ENCODE results near the gene NABP2. TPM values are rescaled to one million over a fixed set of nuclear protein-coding genes. Genes with fewer than 3 reads are reported as not detected.

The NABP2 gene
- total RNA-seq, 1 donor from 2014 or later: 86.8 TPM

- intact Hi-C loops (cut with micrococcal nuclease): loop anchor here (5.0 kb wide), 2 partner anchors 69 to 111 kb away; partner anchors contain the start of genes MYL6B and PAN2
Measured at GRCh38 chr12:56221232-56221756, 2.8 kb upstream of the NABP2 start.

DNA sequence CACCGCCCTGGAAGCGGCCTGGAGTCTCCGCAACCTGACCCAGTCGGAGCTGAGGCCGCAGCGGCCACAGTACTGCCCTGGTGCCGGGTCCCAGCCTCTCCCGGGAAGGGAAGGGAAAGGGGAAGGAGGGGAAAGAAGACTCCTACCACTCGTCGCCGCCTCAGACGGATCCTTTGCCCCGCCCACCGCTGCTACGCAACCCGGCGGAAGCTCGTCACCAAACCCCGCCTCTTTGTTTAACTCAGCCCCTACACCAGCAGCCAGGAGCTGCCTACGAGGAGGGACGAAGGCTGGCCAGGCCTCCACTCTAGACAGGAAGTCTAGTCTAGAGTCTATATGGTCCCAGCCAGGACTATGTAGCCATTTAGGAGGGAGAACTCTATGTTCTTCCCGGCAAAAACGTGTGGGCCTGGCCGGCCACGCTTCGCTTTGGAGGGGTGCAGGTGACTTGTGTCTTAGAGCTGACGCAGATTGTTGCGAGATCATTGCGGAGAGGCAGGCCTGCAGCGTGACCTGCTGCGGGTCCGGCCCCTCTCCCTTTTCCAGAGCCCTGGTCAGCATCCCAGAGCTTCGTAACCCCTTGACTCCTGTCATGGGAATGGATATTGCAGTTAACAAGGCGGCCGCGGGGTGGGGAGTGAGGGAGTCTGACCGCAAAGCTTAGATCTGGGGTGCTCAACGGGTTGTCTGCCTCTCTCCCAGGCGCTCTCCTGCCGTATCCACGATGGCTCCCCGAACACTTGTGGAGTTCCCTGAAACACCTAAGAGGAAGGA is 2.2 kb upstream of the NABP2 start, which contains the start of gene RNF41:
RNF41 (minus strand) TSS at position 166 of the 774 bp plus-strand sequence. CDS start 7,875 bp downstream, outside the sequence.
- Mint-ChIP-seq H3K9me3 (no peaks in the 10 kb centered on the region), H3K4me1 (ENCODE audit: low read depth) (peaks cover 39% of the 10 kb centered on the region), H3K36me3 (ENCODE audit: low read depth) (peaks cover 18% of the 10 kb centered on the region), H3K27ac (peak within 1 kb of the TSS; percentile 92), H3K4me3 (ENCODE audit: low read depth) (peak within 1 kb of the TSS; percentile 99), H3K27me3 (ENCODE audit: low read depth) (no peaks in the 10 kb centered on the region)
- intact Hi-C loops (cut with micrococcal nuclease): loop anchor here (1.0 to 5.0 kb wide), 4 partner anchors 33 to 110 kb away; partner anchors contain the start of genes CS, MYL6B, PAN2 and SMARCC2
- DNase-seq (ENCODE audit: low spot score): peak; percentile 89

More at GRCh38 chr12:56221232-56221756, 2.8 kb upstream of the NABP2 start:
- no peaks in the 10 kb centered on the region for H3K27me3 Mint-ChIP-seq (ENCODE audit: low read depth)
- H3K9me3 Mint-ChIP-seq: no peaks in the 10 kb centered on the region
- H3K36me3 Mint-ChIP-seq (ENCODE audit: low read depth): peaks cover 20% of the 10 kb centered on the region
- peaks cover 38% of the 10 kb centered on the region for H3K4me1 Mint-ChIP-seq (ENCODE audit: low read depth)
- H3K27ac Mint-ChIP-seq: peak overlapping the region; percentile 92
- H3K4me3 Mint-ChIP-seq (ENCODE audit: low read depth): peak overlapping the region; percentile 99
- no peak for DNase-seq (ENCODE audit: low spot score)

- peak overlapping the region; percentile 99 for H3K4me3 Mint-ChIP-seq (ENCODE audit: low read depth)
- intact Hi-C loops (cut with micrococcal nuclease): loop anchor here (1.0 to 5.0 kb wide), 4 partner anchors 33 to 110 kb away; partner anchors contain the start of genes CS, MYL6B, PAN2 and SMARCC2
- H3K36me3 Mint-ChIP-seq (ENCODE audit: low read depth): peaks cover 22% of the 10 kb centered on the region
- no peaks in the 10 kb centered on the region for H3K27me3 Mint-ChIP-seq (ENCODE audit: low read depth)
- H3K4me1 Mint-ChIP-seq (ENCODE audit: low read depth): peaks cover 41% of the 10 kb centered on the region
- no peak for DNase-seq (ENCODE audit: low spot score)
- peak overlapping the region; percentile 92 for H3K27ac Mint-ChIP-seq
- H3K9me3 Mint-ChIP-seq: no peaks in the 10 kb centered on the region
Measured at GRCh38 chr12:56222531-56222895, 1.6 kb upstream of the NABP2 start.

DNA sequence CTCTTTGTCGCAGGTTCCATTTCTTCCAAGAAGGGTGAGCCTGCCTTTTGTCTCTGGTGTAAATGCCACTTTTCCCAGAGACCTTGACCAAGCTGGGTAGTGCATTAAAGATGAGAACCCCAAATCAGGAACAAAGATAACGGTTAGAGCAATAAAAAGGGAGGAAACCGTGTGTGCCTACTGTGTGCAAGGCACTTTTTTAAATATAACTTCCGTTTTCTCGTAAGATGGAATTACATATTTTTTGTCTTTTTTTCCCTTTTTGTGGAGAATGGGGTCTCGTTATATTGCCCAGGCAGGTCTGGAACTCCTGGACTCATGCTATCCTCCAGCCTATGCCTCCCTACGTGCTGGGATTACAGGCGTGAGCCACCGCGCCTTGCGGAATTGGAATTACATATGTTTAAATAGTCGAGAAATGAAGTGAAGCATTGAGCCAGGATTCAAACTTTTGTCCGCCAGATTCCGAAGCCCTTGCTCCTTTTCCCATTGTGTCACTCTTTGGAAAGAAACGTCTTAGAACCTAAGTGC is 506 bp upstream of the NABP2 start:
- Mint-ChIP-seq H3K9me3 (no peaks in the 10 kb centered on the region), H3K36me3 (ENCODE audit: low read depth) (peaks cover 22% of the 10 kb centered on the region), H3K4me1 (ENCODE audit: low read depth) (peaks cover 41% of the 10 kb centered on the region), H3K27ac (peak overlapping the region; percentile 76), H3K4me3 (ENCODE audit: low read depth) (peak overlapping the region; percentile 99), H3K27me3 (ENCODE audit: low read depth) (no peaks in the 10 kb centered on the region)
- DNase-seq (ENCODE audit: low spot score): no peak
- intact Hi-C loops (cut with micrococcal nuclease): loop anchor here (1.0 to 5.0 kb wide), 7 partner anchors 30 to 245 kb away; partner anchors contain the start of genes COQ10A, CS, MYL6B and PAN2

DNA sequence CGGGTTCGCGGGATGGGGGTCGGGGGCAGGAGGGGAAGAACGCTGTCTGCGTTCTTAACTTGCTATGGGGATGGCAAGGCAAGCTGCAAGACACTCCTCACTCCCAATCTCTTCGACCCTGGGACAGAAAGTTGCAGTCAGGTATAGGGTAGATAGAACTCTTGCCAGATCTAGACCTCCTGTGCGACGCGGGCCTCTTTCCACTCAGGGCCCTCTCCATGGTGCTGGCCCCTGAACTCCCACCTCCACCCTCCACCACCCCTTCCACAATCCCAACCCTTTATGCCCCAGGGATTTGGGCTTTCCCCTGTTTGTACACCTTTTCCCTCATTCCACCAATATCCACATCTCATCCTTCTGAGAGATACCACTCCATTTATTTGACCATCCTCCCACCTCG is 812 bp downstream of the NABP2 start:
- Mint-ChIP-seq H3K4me3 (ENCODE audit: low read depth) (peak overlapping the region; percentile 99), H3K27ac (peak overlapping the region; percentile 73), H3K4me1 (ENCODE audit: low read depth) (peaks cover 41% of the 10 kb centered on the region), H3K36me3 (ENCODE audit: low read depth) (peaks cover 22% of the 10 kb centered on the region), H3K27me3 (ENCODE audit: low read depth) (no peaks in the 10 kb centered on the region), H3K9me3 (no peaks in the 10 kb centered on the region)
- intact Hi-C loops (cut with micrococcal nuclease): loop anchor here (1.0 to 5.0 kb wide), 5 partner anchors 32 to 107 kb away; partner anchors contain the start of genes COQ10A, MYL6B, PAN2 and ZC3H10
- DNase-seq (ENCODE audit: low spot score): no peak

DNA sequence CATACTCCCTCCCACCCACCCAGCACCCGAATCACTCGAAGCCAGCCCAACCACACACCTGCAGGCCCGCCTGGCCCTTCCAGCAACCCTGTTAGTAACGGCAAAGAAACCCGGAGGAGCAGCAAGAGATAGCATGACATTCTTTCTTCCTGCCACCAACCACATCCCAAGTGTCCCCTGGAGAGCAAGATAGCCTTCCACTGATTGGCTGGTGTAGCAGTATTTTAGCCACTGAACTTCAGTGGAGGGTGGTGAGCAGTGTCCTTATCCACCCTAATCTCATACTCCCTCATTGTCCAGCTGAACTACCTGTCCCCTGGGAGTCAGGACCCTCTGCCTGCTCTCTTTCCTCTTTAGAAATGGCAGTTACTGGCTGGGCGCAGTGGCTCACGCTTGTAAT is 4.9 kb downstream of the NABP2 start:
- H3K27me3 Mint-ChIP-seq (ENCODE audit: low read depth): no peaks in the 10 kb centered on the region
- H3K9me3 Mint-ChIP-seq: no peaks in the 10 kb centered on the region
- intact Hi-C loops (cut with micrococcal nuclease): no loop called here
- H3K27ac Mint-ChIP-seq: no peak overlapping the region
- DNase-seq (ENCODE audit: low spot score): no peak
- H3K4me1 Mint-ChIP-seq (ENCODE audit: low read depth): peaks cover 18% of the 10 kb centered on the region
- no peak overlapping the region for H3K4me3 Mint-ChIP-seq (ENCODE audit: low read depth)
- peaks cover 22% of the 10 kb centered on the region for H3K36me3 Mint-ChIP-seq (ENCODE audit: low read depth)

DNA sequence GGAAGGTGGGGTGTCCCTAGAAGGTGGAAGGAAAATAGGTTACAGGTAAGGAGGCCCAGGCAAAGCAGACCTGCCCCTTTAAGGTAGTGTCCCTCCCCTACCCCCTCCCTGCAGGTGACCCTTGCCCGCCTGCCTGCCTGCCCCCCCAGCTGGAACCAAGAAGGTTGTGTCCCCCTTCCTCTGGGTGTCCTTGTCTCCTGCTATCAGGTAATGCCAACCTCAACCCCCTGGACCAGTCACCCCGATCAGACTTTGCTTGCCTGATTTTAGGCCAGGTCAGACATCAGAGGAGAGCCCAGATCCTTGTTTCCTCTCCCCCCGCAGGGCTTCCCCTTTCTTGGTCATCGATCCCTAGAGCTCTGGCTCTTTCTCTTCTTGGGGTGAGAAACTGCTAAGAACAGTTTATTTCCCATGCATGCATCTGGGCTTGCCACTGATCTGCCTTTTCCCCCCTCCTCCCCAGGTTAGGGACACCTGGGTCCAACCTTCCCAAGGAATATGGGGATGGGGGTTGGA is 5.8 kb downstream of the NABP2 start, which contains the start of gene SLC39A5:
SLC39A5 (plus strand) TSS at position 136 of the 516 bp plus-strand sequence. CDS start 1,224 bp downstream, outside the sequence.
- H3K9me3 Mint-ChIP-seq: no peaks in the 10 kb centered on the region
- peaks cover 12% of the 10 kb centered on the region for H3K4me1 Mint-ChIP-seq (ENCODE audit: low read depth)
- intact Hi-C loops (cut with micrococcal nuclease): no loop called here
- H3K27me3 Mint-ChIP-seq (ENCODE audit: low read depth): no peaks in the 10 kb centered on the region
- H3K27ac Mint-ChIP-seq: no peak within 1 kb of the TSS
- no peak within 1 kb of the TSS for H3K4me3 Mint-ChIP-seq (ENCODE audit: low read depth)
- no peak for DNase-seq (ENCODE audit: low spot score)
- peaks cover 19% of the 10 kb centered on the region for H3K36me3 Mint-ChIP-seq (ENCODE audit: low read depth)

DNA sequence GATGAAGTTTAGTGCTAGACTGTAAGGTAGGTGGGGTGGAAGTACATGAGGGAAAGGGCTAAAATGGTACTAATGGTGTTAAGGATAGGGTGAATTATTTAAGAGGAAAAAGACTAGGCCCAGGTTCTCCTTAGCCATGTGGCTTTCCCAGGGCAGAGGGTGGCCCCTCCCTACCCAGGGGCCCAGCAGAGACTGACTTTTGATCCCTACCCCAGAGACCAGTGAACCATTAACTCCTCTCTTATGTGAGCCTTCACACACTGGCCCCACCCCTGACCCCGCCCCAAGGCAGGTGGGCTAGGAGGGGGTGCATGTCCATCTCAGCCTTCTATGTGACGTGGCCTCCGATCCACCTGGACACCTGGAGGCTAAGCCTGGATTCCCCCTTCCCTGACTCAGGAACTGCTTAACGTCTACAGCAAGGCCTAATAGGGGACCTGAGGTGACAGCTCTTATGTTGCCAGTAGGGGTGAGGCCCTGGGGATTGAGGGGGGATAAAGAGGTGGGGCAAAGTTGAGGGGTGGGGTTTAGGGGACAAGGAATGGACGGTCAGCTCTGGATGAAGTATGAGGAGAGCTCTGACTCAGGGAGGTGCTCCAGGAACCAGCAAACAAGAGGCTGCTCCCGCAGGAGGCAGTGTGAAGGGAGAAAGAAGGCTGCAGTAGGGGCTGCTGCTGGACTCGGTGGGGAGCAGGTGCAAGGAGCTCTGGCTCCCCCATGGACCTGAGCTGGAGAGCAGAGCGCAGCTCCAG is 6.5 kb downstream of the NABP2 start:
- intact Hi-C loops (cut with micrococcal nuclease): no loop called here
- no peaks in the 10 kb centered on the region for H3K9me3 Mint-ChIP-seq
- H3K27me3 Mint-ChIP-seq (ENCODE audit: low read depth): no peaks in the 10 kb centered on the region
- DNase-seq (ENCODE audit: low spot score): no peak
- no peak overlapping the region for H3K4me3 Mint-ChIP-seq (ENCODE audit: low read depth)
- no peak overlapping the region for H3K27ac Mint-ChIP-seq
- peaks cover 13% of the 10 kb centered on the region for H3K36me3 Mint-ChIP-seq (ENCODE audit: low read depth)
- H3K4me1 Mint-ChIP-seq (ENCODE audit: low read depth): peaks cover 6% of the 10 kb centered on the region

- H3K4me1 Mint-ChIP-seq (ENCODE audit: low read depth): peaks cover 4% of the 10 kb centered on the region
- intact Hi-C loops (cut with micrococcal nuclease): no loop called here
- peaks cover 7% of the 10 kb centered on the region for H3K36me3 Mint-ChIP-seq (ENCODE audit: low read depth)
- no peaks in the 10 kb centered on the region for H3K9me3 Mint-ChIP-seq
- H3K27me3 Mint-ChIP-seq (ENCODE audit: low read depth): no peaks in the 10 kb centered on the region
- H3K4me3 Mint-ChIP-seq (ENCODE audit: low read depth): no peak overlapping the region
- DNase-seq (ENCODE audit: low spot score): no peak
- H3K27ac Mint-ChIP-seq: no peak overlapping the region
Measured at GRCh38 chr12:56231184-56231582, 7.0 kb downstream of the NABP2 start.

- H3K4me3 Mint-ChIP-seq (ENCODE audit: low read depth): no peak overlapping the region
- no peak for DNase-seq (ENCODE audit: low spot score)
- H3K27ac Mint-ChIP-seq: no peak overlapping the region
Measured at GRCh38 chr12:56234746-56235436, 10.7 kb downstream of the NABP2 start.

DNA sequence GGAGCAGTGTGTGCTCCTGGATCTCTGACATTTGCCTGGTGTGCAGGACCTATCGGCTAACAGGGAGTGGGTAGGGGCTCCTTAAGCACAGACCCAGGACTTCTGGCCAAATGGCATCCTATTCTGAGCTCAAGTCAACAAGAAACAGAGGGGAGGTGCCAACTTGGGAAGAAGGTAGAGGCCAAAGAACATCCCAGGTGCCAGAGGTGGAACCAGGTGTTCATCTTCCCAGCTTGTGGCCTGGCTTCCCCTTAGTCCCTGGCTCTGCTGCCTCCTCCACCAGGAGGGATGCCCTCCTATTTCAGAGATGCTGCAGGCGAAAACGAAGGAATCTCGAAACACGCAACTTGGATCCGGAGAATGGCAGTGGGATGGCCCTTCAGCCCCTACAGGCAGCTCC is 11.9 kb downstream of the NABP2 start:
- DNase-seq (ENCODE audit: low spot score): no peak
- Mint-ChIP-seq H3K9me3 (no peaks in the 10 kb centered on the region), H3K27me3 (ENCODE audit: low read depth) (no peaks in the 10 kb centered on the region), H3K4me3 (ENCODE audit: low read depth) (no peak overlapping the region), H3K4me1 (ENCODE audit: low read depth) (no peaks in the 10 kb centered on the region), H3K36me3 (ENCODE audit: low read depth) (peaks cover 9% of the 10 kb centered on the region), H3K27ac (no peak overlapping the region)
- intact Hi-C loops (cut with micrococcal nuclease): no loop called here

More at GRCh38 chr12:56234746-56235436, 10.7 kb downstream of the NABP2 start:
- peaks cover 2% of the 10 kb centered on the region for H3K36me3 Mint-ChIP-seq (ENCODE audit: low read depth)
- intact Hi-C loops (cut with micrococcal nuclease): no loop called here
- no peaks in the 10 kb centered on the region for H3K4me1 Mint-ChIP-seq (ENCODE audit: low read depth)
- no peaks in the 10 kb centered on the region for H3K27me3 Mint-ChIP-seq (ENCODE audit: low read depth)
- H3K9me3 Mint-ChIP-seq: no peaks in the 10 kb centered on the region

- H3K36me3 Mint-ChIP-seq (ENCODE audit: low read depth): peaks cover 18% of the 10 kb centered on the region
Measured at GRCh38 chr12:56236985-56237384, 12.8 kb downstream of the NABP2 start.

More at GRCh38 chr12:56236985-56237384, 12.8 kb downstream of the NABP2 start:
- Mint-ChIP-seq H3K27me3 (ENCODE audit: low read depth) (no peaks in the 10 kb centered on the region), H3K4me1 (ENCODE audit: low read depth) (peaks cover under 1% of the 10 kb centered on the region), H3K9me3 (no peaks in the 10 kb centered on the region), H3K4me3 (ENCODE audit: low read depth) (no peak overlapping the region), H3K27ac (no peak overlapping the region)
- no peak for DNase-seq (ENCODE audit: low spot score)
- intact Hi-C loops (cut with micrococcal nuclease): no loop called here
